Nephron progenitor cell (in vitro differentiated cells): Measurements from ENCODE around the gene TGM3.
"Not testable (repeated sequence)": the region's sequence is repeated elsewhere in the genome, so short reads cannot be mapped to it uniquely, and the experiment has no call there.

Experiments used
- DNase-seq: peaks from one replicate; pipeline ENCODE4 v3.0.0; 2021
- H3K27ac Mint-ChIP-seq: 2 replicates; pipeline ENCODE4 v1.8.0; 2021; ENCODE audit warnings: mild to moderate bottlenecking, moderate library complexity, mixed read lengths
- H3K27me3 Mint-ChIP-seq: 2 replicates; pipeline ENCODE4 v1.8.0; 2021; ENCODE audit warnings: mild to moderate bottlenecking, low read depth, mixed read lengths; ENCODE audit not compliant: poor library complexity
- H3K36me3 Mint-ChIP-seq: 2 replicates; pipeline ENCODE4 v1.8.0; 2021; ENCODE audit warnings: low read depth, mixed read lengths
- H3K4me1 Mint-ChIP-seq: 2 replicates; pipeline ENCODE4 v1.8.0; 2021; ENCODE audit warnings: mixed read lengths
- H3K4me3 Mint-ChIP-seq: 2 replicates; pipeline ENCODE4 v1.8.0; 2021; ENCODE audit warnings: mild to moderate bottlenecking, moderate library complexity, mixed read lengths
- H3K9me3 Mint-ChIP-seq: 2 replicates; pipeline ENCODE4 v1.8.0; 2021; ENCODE audit warnings: mild to moderate bottlenecking, moderate library complexity, mixed read lengths
- TF ChIP-seq, protein P1 (sequence below): fragments of 200-600 bp; sonication (generic); IDR thresholded peaks from 2 replicates; pipeline ENCODE4 v1.5.0; 2021; ENCODE audit warnings: antibody characterized with exemption

Gene TGM3

DNA sequence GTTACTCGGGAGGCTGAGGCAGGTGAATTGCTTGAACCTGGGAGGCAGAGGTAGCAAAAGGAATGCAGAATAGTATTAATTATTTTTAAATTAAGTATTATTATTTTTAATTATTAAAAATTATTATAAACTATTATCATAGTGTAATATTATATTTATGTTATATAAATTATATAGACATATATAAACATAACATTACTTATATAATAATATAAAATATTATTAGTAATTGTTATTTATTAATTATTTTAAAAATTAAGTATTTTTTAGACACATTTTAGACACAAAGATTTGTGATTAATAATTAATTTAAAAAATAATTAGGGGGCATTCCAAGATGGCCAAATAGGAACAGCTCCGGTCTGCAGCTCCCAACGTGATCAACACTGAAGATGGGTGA lies 31.7 kb upstream of the TGM3 start:
- H3K36me3 Mint-ChIP-seq = peaks cover 9% of the 10 kb centered on the region
- H3K9me3 Mint-ChIP-seq = peaks cover 40% of the 10 kb centered on the region
- H3K27me3 Mint-ChIP-seq = peaks cover 5% of the 10 kb centered on the region
- H3K27ac Mint-ChIP-seq = no peak overlapping the region
- TF ChIP-seq, protein P1, sequence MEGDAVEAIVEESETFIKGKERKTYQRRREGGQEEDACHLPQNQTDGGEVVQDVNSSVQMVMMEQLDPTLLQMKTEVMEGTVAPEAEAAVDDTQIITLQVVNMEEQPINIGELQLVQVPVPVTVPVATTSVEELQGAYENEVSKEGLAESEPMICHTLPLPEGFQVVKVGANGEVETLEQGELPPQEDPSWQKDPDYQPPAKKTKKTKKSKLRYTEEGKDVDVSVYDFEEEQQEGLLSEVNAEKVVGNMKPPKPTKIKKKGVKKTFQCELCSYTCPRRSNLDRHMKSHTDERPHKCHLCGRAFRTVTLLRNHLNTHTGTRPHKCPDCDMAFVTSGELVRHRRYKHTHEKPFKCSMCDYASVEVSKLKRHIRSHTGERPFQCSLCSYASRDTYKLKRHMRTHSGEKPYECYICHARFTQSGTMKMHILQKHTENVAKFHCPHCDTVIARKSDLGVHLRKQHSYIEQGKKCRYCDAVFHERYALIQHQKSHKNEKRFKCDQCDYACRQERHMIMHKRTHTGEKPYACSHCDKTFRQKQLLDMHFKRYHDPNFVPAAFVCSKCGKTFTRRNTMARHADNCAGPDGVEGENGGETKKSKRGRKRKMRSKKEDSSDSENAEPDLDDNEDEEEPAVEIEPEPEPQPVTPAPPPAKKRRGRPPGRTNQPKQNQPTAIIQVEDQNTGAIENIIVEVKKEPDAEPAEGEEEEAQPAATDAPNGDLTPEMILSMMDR = no peak
- H3K4me3 Mint-ChIP-seq = no peak overlapping the region
- peaks cover 12% of the 10 kb centered on the region for H3K4me1 Mint-ChIP-seq
- no peak for DNase-seq

- H3K27ac Mint-ChIP-seq, H3K4me3 Mint-ChIP-seq, H3K4me1 Mint-ChIP-seq, H3K36me3 Mint-ChIP-seq, H3K27me3 Mint-ChIP-seq: not testable (repeated sequence)
- peak; percentile 21 for DNase-seq
- peaks cover 47% of the 10 kb centered on the region for H3K9me3 Mint-ChIP-seq
Observed at GRCh38 chr20:2264621-2265374, 31.0 kb upstream of the TGM3 start.

DNA sequence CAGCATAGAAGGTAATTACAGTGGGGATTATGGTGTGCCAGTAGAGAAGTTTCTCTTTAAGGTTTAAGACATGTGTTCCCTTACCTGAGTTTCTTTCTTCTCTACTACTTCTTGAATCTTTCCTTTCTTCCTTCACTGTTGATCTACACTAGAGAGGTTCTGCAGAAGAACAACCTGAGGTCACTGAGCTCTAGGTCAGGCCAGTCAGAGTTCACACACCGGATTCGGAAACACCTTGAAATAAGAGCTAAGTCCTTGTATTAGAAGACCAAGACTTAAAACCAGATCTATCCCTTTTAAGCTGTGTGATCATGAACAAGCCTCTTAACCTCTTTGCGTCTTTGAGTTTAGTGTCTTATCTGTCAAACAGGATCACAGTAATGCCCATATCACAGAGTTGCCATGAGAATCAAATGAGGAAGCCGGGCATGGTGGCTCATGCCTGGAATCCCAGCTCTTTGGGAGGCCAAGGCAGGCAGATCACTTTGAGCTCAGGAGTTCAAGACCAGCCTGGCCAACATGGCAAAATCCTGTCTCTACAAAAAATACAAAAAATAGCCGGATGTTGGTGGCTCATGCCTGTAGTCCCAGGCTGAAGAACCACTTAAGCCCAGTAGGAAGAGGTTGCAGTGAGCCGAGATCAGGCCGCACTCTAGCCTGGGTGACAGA lies 22.0 kb upstream of the TGM3 start:
- Mint-ChIP-seq H3K27me3 (peaks cover 6% of the 10 kb centered on the region), H3K9me3 (peaks cover 10% of the 10 kb centered on the region), H3K27ac (no peak overlapping the region), H3K4me1 (no peaks in the 10 kb centered on the region), H3K36me3 (no peaks in the 10 kb centered on the region), H3K4me3 (no peak overlapping the region)
- DNase-seq = no peak
- TF ChIP-seq, protein P1 = no peak

DNA sequence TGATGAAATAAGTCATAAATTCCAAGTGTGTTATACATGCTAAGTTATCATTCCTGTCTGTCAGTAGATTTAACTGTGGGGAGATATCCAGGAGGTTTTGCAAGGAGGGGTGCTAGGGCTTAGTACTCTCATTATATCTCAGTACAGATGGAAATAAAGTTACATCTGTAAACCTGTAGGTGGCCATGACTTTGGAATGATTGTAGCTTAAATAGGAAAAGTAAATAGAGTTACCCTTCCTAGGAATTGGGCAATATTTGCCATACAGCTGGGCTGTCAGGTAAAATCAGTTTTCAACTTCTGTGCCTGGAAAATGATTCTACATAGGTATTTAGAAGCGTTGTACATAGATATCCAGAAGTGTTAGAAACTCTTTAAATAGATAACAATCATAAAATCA lies 19.8 kb upstream of the TGM3 start:
- Mint-ChIP-seq H3K9me3 (peaks cover 7% of the 10 kb centered on the region), H3K36me3 (no peaks in the 10 kb centered on the region), H3K4me3 (no peak overlapping the region), H3K4me1 (no peaks in the 10 kb centered on the region), H3K27ac (no peak overlapping the region), H3K27me3 (peaks cover 14% of the 10 kb centered on the region)
- DNase-seq = no peak
- TF ChIP-seq, protein P1 = no peak

DNA sequence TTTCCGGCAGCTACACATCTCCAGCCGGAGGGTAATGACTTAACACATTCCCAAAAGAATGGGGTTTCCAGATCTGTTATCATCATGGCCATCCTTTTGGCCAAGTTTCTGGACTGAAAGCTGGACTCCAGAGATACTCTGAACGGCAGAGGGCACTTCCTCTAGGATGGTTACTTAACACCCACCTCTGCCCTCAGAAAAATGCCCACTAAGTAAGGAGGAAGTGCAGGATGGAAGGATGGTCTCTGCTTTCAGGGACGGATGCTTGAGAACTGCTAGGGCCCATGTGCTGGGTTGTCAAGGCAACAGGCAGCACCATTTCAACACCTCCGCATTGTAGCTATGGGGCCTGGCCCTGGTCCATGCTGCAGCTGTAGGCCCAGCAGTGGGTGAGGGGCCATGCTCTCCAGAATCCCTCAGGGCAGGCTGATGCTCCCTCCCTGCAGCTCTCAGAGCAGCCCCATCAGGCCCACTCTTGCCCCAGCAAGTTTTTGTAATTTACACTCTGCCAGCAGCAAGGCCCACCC lies 16.5 kb upstream of the TGM3 start:
- no peaks in the 10 kb centered on the region for H3K36me3 Mint-ChIP-seq
- TF ChIP-seq, protein P1 = no peak
- peaks cover 19% of the 10 kb centered on the region for H3K27me3 Mint-ChIP-seq
- H3K27ac Mint-ChIP-seq = no peak overlapping the region
- H3K9me3 Mint-ChIP-seq = peaks cover 7% of the 10 kb centered on the region
- peaks cover 3% of the 10 kb centered on the region for H3K4me1 Mint-ChIP-seq
- no peak overlapping the region for H3K4me3 Mint-ChIP-seq
- DNase-seq = no peak

GRCh38 chr20:2280082-2280481 lies 15.7 kb upstream of the TGM3 start:
- DNase-seq = no peak

More at GRCh38 chr20:2280082-2280481, 15.7 kb upstream of the TGM3 start:
- TF ChIP-seq, protein P1 = no peak
- H3K4me1 Mint-ChIP-seq = peaks cover 3% of the 10 kb centered on the region
- H3K27me3 Mint-ChIP-seq = peaks cover 19% of the 10 kb centered on the region
- peaks cover 7% of the 10 kb centered on the region for H3K9me3 Mint-ChIP-seq
- H3K36me3 Mint-ChIP-seq = no peaks in the 10 kb centered on the region
- no peak overlapping the region for H3K27ac Mint-ChIP-seq
- H3K4me3 Mint-ChIP-seq = no peak overlapping the region
